HUES6 (cell line): Measurements from ENCODE around the gene ZEB2.

Experiments
- H3K27ac ChIP-seq: 2 replicates; pipeline ENCODE4 v1.7.0; 2013; ENCODE audit warnings: low read depth, mild to moderate bottlenecking, low read length, inconsistent platforms
- H3K27me3 ChIP-seq: 2 replicates; pipeline ENCODE4 v1.6.1; 2013; ENCODE audit warnings: low read length; ENCODE audit not compliant: control insufficient read depth, insufficient read depth
- H3K36me3 ChIP-seq: 2 replicates; pipeline ENCODE4 v1.6.1; 2013; ENCODE audit warnings: low read length; ENCODE audit not compliant: control insufficient read depth, insufficient read depth
- H3K4me1 ChIP-seq: 2 replicates; pipeline ENCODE4 v1.6.1; 2013; ENCODE audit warnings: low read length; ENCODE audit not compliant: control insufficient read depth, insufficient read depth
- H3K4me3 ChIP-seq: 2 replicates; pipeline ENCODE4 v1.5.1; 2013; ENCODE audit warnings: low read depth, low read length
- H3K9ac ChIP-seq: one replicate; pipeline ENCODE4 v1.6.1; 2013; ENCODE audit warnings: mild to moderate bottlenecking, low read length
- H3K9me3 ChIP-seq: 2 replicates; pipeline ENCODE4 v1.6.1; 2013; ENCODE audit warnings: low read depth, low read length; ENCODE audit not compliant: control insufficient read depth, insufficient read depth

ZEB2 gene

GRCh38 chr2:144503242-144503641 lies 16.7 kb downstream of the ZEB2 start:
- H3K9ac ChIP-seq: no peak overlapping the region
- H3K27me3 ChIP-seq: peaks cover 4% of the 10 kb centered on the region; the same call in 1 of the 2 replicates
- H3K27ac ChIP-seq: no peak overlapping the region
- H3K4me3 ChIP-seq: no peak overlapping the region
- H3K9me3 ChIP-seq: no peaks in the 10 kb centered on the region
- peaks cover 52% of the 10 kb centered on the region for H3K4me1 ChIP-seq
- H3K36me3 ChIP-seq: no peaks in the 10 kb centered on the region

- Histone ChIP-seq H3K9me3 (no peaks in the 10 kb centered on the region), H3K27ac (no peak overlapping the region), H3K4me3 (no peak overlapping the region), H3K27me3 (no peaks in the 10 kb centered on the region; the same call in 1 of the 2 replicates), H3K9ac (no peak overlapping the region), H3K36me3 (no peaks in the 10 kb centered on the region), H3K4me1 (peaks cover 47% of the 10 kb centered on the region)
Observed at GRCh38 chr2:144502369-144502768, 17.6 kb downstream of the ZEB2 start.

- Histone ChIP-seq H3K4me1 (peaks cover 46% of the 10 kb centered on the region), H3K36me3 (no peaks in the 10 kb centered on the region), H3K27ac (no peak overlapping the region), H3K4me3 (no peak overlapping the region), H3K9me3 (no peaks in the 10 kb centered on the region), H3K9ac (no peak overlapping the region), H3K27me3 (no peaks in the 10 kb centered on the region)
Observed at GRCh38 chr2:144501627-144502026, 18.3 kb downstream of the ZEB2 start.

- Histone ChIP-seq H3K27ac (no peak overlapping the region), H3K4me1 (peaks cover 46% of the 10 kb centered on the region), H3K4me3 (no peak overlapping the region), H3K9ac (no peak overlapping the region), H3K9me3 (no peaks in the 10 kb centered on the region), H3K27me3 (no peaks in the 10 kb centered on the region), H3K36me3 (no peaks in the 10 kb centered on the region)
Observed at GRCh38 chr2:144501118-144501517, 18.8 kb downstream of the ZEB2 start.

GRCh38 chr2:144500563-144500962 lies 19.4 kb downstream of the ZEB2 start:
- Histone ChIP-seq H3K36me3 (no peaks in the 10 kb centered on the region), H3K4me1 (peaks cover 40% of the 10 kb centered on the region), H3K27ac (no peak overlapping the region), H3K9ac (no peak overlapping the region), H3K4me3 (no peak overlapping the region), H3K9me3 (no peaks in the 10 kb centered on the region), H3K27me3 (no peaks in the 10 kb centered on the region)

- Histone ChIP-seq H3K9me3 (no peaks in the 10 kb centered on the region), H3K36me3 (no peaks in the 10 kb centered on the region), H3K9ac (no peak overlapping the region), H3K27ac (no peak overlapping the region), H3K4me1 (peaks cover 20% of the 10 kb centered on the region), H3K4me3 (no peak overlapping the region), H3K27me3 (no peaks in the 10 kb centered on the region)
Observed at GRCh38 chr2:144498277-144498676, 21.6 kb downstream of the ZEB2 start.

- Histone ChIP-seq H3K9ac (no peak overlapping the region), H3K4me3 (no peak overlapping the region), H3K27me3 (no peaks in the 10 kb centered on the region), H3K36me3 (no peaks in the 10 kb centered on the region), H3K9me3 (no peaks in the 10 kb centered on the region), H3K4me1 (peaks cover 13% of the 10 kb centered on the region; the same call in 1 of the 2 replicates), H3K27ac (no peak overlapping the region)
Observed at GRCh38 chr2:144496977-144497598, 22.8 kb downstream of the ZEB2 start.

- Histone ChIP-seq H3K9ac (no peak overlapping the region), H3K4me3 (no peak overlapping the region), H3K36me3 (no peaks in the 10 kb centered on the region), H3K9me3 (no peaks in the 10 kb centered on the region), H3K27ac (no peak overlapping the region), H3K4me1 (peaks cover 8% of the 10 kb centered on the region; the same call in 1 of the 2 replicates), H3K27me3 (no peaks in the 10 kb centered on the region)
Observed at GRCh38 chr2:144496092-144496976, 23.6 kb downstream of the ZEB2 start.

- Histone ChIP-seq H3K4me3 (no peak overlapping the region), H3K4me1 (0 out of 2 replicates have a peak, but pooled peaks cover 2% of the 10 kb centered on the region), H3K27ac (no peak overlapping the region), H3K9ac (no peak overlapping the region), H3K9me3 (no peaks in the 10 kb centered on the region), H3K27me3 (no peaks in the 10 kb centered on the region), H3K36me3 (no peaks in the 10 kb centered on the region)
Observed at GRCh38 chr2:144495227-144496091, 24.5 kb downstream of the ZEB2 start.

- no peaks in the 10 kb centered on the region for H3K9me3 ChIP-seq
- H3K4me3 ChIP-seq: no peak overlapping the region
- H3K27me3 ChIP-seq: no peaks in the 10 kb centered on the region
- 0 out of 2 replicates have a peak, but pooled peaks cover 2% of the 10 kb centered on the region for H3K4me1 ChIP-seq
- no peaks in the 10 kb centered on the region for H3K36me3 ChIP-seq
- no peak overlapping the region for H3K9ac ChIP-seq
- no peak overlapping the region for H3K27ac ChIP-seq
Observed at GRCh38 chr2:144493027-144493809, 26.7 kb downstream of the ZEB2 start.
